RWPE2 (cell line): ENCODE data around the gene IGSF21.

Experiments
- ATAC-seq: fragments of 200-7000 bp; cut with Tn5 transposase; 3 replicates; pipeline ENCODE4 v1.9.1; 2021; ENCODE audit warnings: low read depth
- DNase-seq: peaks from one replicate; pipeline ENCODE4 v3.0.0-alpha.2; 2020; ENCODE audit warnings: low spot score
- H3K27ac ChIP-seq: fragments of 450-650 bp; 2 replicates; pipeline ENCODE4 v1.5.1; 2017; ENCODE audit warnings: mild to moderate bottlenecking; ENCODE audit not compliant: poor library complexity, severe bottlenecking
- H3K27me3 ChIP-seq: fragments of 250-450 bp; sonication (Bioruptor Pico); 2 replicates; pipeline ENCODE4 v1.5.1; 2021; ENCODE audit warnings: mild to moderate bottlenecking, moderate library complexity; ENCODE audit not compliant: insufficient read depth, poor library complexity, severe bottlenecking
- H3K36me3 ChIP-seq: fragments of 250-450 bp; sonication (Bioruptor Pico); 2 replicates; pipeline ENCODE4 v1.5.1; 2020; ENCODE audit warnings: low read depth, mild to moderate bottlenecking, moderate library complexity
- H3K4me1 ChIP-seq: fragments of 250-450 bp; sonication (Bioruptor Pico); 2 replicates; pipeline ENCODE4 v1.5.1; 2021; ENCODE audit warnings: mild to moderate bottlenecking, moderate library complexity; ENCODE audit not compliant: insufficient read depth, poor library complexity, severe bottlenecking
- H3K4me3 ChIP-seq: fragments of 250-450 bp; sonication (Bioruptor Pico); 2 replicates; pipeline ENCODE4 v1.5.1; 2021; ENCODE audit warnings: mild to moderate bottlenecking, moderate library complexity; ENCODE audit not compliant: severe bottlenecking
- H3K9me3 ChIP-seq: fragments of 250-450 bp; sonication (Bioruptor Pico); 2 replicates; pipeline ENCODE4 v1.5.1; 2021; ENCODE audit warnings: mild to moderate bottlenecking, moderate library complexity; ENCODE audit not compliant: severe bottlenecking
- CTCF ChIP-seq: fragments of 450-650 bp; IDR thresholded peaks from one replicate; pipeline ENCODE4 v1.5.1; 2017; ENCODE audit warnings: mild to moderate bottlenecking, moderate library complexity; ENCODE audit not compliant: poor library complexity, severe bottlenecking

Gene IGSF21

GRCh38 chr1:18411820-18412641 lies 304.4 kb downstream of the IGSF21 start:
- H3K27ac ChIP-seq, result no peak overlapping the region
- H3K27me3 ChIP-seq, result no peaks in the 10 kb centered on the region
- H3K9me3 ChIP-seq, result no peaks in the 10 kb centered on the region
- no peaks in the 10 kb centered on the region for H3K36me3 ChIP-seq
- no peak overlapping the region for H3K4me3 ChIP-seq
- no peak for ATAC-seq
- no peak for TF ChIP-seq CTCF
- H3K4me1 ChIP-seq, result no peaks in the 10 kb centered on the region
- DNase-seq, result no peak

GRCh38 chr1:18412882-18413353 lies 305.3 kb downstream of the IGSF21 start:
- no peak for TF ChIP-seq CTCF
- Histone ChIP-seq H3K36me3 (no peaks in the 10 kb centered on the region), H3K4me3 (no peak overlapping the region), H3K27me3 (peaks cover 2% of the 10 kb centered on the region), H3K9me3 (no peaks in the 10 kb centered on the region), H3K27ac (no peak overlapping the region), H3K4me1 (no peaks in the 10 kb centered on the region)
- ATAC-seq, result no peak
- no peak for DNase-seq

- H3K9me3 ChIP-seq, result no peaks in the 10 kb centered on the region
- H3K27me3 ChIP-seq, result peaks cover 5% of the 10 kb centered on the region
- H3K4me3 ChIP-seq, result no peak overlapping the region
- TF ChIP-seq CTCF, result no peak
- no peaks in the 10 kb centered on the region for H3K4me1 ChIP-seq
- H3K27ac ChIP-seq, result no peak overlapping the region
- H3K36me3 ChIP-seq, result no peaks in the 10 kb centered on the region
- no peak for DNase-seq
- ATAC-seq, result 0 out of 3 replicates have a peak, but pooled peaks have one; percentile 51
Measured at GRCh38 chr1:18413541-18414305, 306.1 kb downstream of the IGSF21 start.

- Histone ChIP-seq H3K4me3 (no peak overlapping the region), H3K9me3 (no peaks in the 10 kb centered on the region), H3K36me3 (no peaks in the 10 kb centered on the region), H3K27me3 (peaks cover 5% of the 10 kb centered on the region), H3K27ac (no peak overlapping the region), H3K4me1 (no peaks in the 10 kb centered on the region)
- no peak for TF ChIP-seq CTCF
- ATAC-seq (no peak), DNase-seq (no peak)
Measured at GRCh38 chr1:18414321-18414720, 306.7 kb downstream of the IGSF21 start.
